Measurements from ENCODE around the gene ATG2B.

The ATG2B gene

DNA sequence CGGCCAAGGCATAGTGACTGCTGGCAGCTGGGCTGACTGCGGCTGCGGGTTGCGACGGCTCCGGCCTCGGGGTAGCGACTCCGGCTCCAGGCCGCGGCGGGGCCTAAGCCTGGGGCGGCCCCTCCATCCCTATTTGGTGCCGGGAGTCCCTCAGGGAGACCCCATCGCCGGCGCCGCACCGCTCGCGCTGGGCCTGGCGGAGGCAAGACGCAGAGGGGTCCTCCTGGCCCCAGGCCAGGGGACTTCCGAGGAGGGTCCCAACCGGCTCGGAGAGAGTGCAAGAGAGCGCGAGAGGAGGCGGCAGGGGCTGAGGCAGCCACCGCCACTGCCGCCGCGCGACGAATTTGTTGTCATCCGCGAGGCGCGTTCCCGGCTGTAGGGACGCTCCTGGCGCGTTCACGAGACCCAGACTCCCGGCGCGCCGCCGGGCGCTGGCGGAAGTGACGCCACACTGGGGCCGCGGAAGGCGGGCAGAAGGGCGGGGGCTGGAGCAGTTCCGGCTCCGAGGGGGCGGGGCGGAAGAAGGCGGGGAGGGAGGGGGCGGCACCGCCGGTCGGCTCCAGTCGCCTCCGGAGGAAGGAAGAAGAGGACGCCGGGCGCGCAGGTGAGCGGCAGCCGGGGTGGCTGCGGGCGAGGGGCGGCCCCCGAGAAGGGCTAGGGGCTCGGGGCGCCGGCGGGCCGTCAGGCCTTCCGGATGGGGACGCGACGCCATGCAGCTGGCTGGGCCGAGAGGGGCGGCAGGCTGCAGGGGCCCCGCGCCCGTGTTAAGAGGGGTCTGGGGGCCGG is at the start of gene ATG2B, which contains the start of gene GSKIP:
ATG2B (minus strand) TSS at position 377 of the 786 bp plus-strand sequence; CDS start at position 12, 365 bp downstream.
GSKIP (plus strand) TSS at position 562 of the 786 bp plus-strand sequence. CDS start 18,722 bp downstream, outside the sequence.
- peak; percentile 76 for DNase-seq

DNA sequence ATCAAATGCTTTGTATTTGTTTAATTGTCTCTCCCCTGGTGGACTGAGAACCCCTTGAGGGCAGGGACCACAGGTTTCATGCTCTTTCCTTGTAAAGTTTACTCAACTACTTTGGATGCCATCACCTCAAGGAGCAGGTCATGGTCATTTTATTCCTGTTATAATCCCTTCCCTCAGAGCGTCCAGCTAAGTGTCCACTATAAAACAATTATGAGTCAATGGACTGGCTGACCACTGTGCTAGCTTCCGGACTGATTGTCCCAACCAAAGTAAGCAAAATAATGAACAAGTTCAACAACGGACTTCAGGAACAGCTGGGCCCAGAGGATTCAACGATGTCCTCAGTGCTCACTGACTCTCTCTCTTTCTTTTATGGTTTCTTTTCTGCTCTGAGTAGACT is 47.0 kb upstream of the ATG2B start:
- no peak for DNase-seq

GRCh38 chr14:96409701-96410100 is 46.6 kb upstream of the ATG2B start:
- DNase-seq = no peak

DNA sequence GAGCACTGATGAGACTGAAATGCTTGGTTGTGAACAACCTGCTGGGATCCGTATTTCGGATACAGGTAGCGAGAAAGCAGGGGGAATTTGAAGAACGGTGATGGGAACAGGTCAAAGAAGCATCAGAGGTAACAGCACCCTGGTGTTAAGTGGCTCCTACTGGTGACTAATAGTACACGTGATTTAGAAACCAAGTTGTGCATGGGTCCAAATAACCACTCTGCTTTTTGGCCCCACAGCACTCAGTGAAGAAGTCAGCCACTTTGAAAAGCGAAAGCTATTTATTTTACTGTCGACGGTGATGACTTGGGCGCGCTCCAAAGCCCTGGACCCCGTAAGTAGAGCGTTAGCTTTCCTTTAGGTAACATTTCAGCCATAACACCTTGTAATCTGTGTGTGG is 45.5 kb upstream of the ATG2B start:
- DNase-seq = no peak

GRCh38 chr14:96407935-96408570 is 44.9 kb upstream of the ATG2B start:
- no peak for DNase-seq

- DNase-seq = no peak
Measured at GRCh38 chr14:96405677-96406076, 42.5 kb upstream of the ATG2B start.

- DNase-seq = no peak
Measured at GRCh38 chr14:96403409-96403808, 40.3 kb upstream of the ATG2B start.

DNA sequence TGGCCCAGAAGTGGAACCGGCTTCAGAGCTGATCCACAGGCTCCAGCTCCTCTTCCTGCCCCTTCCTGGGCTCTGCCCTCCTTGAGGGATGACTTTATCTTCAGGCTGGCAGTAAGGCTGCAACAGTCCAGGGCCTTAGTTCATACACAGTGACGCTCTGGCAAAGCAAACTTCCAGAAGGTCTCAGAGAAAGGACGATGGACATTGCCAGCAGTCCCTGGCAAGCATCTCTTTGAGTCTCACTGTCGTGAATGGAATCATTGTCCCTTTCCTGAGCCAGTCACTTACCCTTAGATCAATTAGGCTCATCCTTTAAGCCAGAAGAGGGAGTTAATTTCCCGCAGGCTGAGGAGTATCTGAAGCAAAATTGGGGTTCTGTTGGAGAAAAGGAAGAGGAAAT is 37.4 kb upstream of the ATG2B start:
- no peak for DNase-seq

- no peak for DNase-seq
Measured at GRCh38 chr14:96399405-96399804, 36.3 kb upstream of the ATG2B start.

GRCh38 chr14:96398921-96399320 is 35.8 kb upstream of the ATG2B start:
- DNase-seq = no peak

DNA sequence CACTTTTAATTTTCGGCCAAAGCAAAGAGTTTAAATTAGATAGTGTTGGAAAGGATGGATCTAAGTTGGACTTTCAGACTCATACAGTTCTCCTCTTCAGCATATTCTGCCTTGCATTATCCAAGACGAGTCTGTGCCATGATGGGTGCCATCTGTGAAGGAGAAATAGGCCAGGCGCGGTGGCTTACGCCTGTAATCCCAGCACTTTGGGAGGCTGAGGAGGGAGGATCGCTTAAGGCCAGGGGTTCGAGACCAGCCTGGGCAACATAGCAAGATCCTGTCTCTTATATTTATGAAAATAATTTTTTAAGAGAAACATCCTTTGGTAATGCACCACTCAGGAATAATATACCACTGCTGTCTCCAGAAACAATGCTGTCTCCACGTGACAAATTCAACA is 35.3 kb upstream of the ATG2B start:
- no peak for DNase-seq

DNA sequence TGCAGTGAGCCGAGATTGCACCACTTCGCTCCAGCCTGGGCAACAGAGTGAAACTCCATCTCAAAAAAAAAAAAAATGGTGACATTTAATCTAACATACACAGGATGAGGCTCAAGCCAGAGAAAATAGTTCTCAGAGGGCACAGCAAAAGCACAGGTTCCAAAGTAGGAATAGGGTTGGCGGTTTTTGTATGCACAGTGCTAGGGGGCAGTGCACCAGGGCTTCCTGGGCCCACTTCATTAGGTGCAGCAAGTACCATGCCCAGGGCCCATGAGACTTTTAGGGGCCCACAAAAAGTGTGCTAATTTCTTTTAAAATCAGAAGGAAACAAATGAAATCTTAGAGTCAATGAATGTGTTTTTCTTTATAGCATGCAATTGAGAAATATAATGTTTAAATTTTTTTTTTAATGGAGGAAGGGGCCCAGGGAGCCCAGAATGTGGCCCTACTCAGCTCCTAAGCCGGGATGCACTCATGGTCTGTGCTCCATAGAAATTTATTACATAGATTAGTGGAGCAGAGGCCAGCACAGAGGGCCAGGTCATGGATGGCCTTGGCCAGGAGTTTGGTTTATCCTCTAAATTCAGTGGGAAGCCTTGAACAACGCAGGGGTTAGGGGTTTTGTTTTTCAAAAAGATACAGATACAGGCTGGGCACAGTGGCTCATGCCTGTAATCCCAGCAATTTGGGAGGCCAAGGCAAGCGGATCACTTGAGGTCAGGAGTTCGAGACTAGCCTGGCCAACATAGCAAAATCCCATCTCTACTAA is 31.1 kb upstream of the ATG2B start:
- no peak for DNase-seq

DNA sequence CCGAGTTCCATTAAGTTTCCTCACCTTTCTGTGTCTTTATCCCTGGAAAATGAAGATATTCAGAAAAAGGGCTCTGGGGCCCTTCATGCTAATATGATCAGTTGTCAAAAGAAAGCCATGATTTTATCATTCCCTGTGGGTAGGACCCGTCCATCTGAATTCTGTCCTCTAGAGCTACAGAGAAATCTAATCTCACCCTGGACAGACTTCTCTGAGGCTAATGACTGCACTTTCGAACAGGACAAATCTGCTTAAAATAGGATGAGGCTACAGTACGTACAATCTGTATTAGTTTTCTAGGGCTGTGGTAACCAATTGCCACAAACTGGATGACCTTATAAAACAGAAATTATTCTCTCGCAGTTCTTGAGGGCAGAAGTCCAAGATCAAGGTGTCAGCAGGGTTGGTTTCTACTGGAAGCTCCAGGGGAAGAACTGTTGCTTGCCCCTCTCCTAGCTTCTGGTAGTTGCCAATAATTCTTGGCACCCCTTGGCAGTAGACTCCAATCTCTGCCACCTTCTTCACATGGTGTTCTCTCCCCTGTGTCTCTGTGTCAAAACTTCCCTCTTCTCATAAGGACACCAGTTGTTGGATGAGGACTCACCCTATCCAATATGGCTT is 30.0 kb upstream of the ATG2B start:
- no peak for DNase-seq

DNA sequence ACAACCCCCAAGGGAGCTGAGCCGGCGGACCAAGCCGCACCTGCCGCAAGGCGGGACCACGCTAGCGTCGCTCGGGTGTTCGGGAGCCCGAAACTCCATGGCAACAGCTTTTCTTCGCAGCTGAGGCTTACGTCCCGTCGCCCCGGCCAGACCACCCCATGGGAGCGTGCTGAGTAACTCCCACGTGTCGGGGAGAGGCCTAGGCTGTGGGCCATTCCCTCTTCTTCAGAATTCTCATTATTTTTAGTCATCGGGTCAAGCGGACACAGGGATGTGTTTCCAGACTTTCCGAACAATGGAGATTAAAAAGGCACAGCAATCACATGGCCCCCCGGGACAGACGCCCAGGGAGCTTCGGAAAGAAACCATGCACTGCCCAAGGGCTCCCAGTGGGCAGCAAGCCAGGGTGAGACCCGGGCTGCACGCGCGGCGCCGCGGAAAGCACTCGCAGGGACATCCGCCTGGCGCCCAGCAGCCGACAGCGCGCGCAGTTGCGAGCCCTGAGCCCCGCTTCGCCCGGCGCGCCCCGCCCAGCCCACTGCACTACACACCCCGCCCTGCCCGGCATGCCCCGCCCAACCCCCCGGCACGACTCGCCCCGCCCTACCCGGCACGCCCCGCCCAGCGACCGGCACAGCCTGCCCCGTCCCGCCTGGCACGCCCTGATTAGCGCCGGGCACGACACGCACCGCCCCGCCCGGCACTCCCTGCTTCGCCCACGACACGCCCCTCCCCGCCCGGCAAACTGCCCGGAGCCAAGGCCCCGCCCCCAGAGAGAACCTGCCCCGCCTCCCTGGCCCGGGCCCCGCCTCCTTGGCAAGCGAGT is 28.4 kb upstream of the ATG2B start:
- DNase-seq = peak; percentile 90

DNA sequence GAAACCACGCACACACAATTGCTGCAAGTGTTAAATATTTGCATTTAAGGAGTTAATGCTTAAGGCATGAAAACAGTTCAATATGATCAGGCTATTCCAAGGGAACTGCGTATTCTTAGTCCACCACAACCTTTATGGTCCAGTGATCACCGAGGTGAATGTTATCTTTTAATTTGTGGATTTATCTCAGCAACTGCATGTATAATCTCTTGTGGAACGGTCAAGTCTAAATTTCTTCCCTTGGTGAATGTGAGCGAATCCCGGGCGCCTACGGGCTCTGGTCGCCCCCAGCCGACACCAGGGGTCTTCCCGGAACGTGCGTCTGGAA is 27.8 kb upstream of the ATG2B start:
- DNase-seq = peak; percentile 47

- DNase-seq = no peak
Measured at GRCh38 chr14:96385385-96385784, 22.2 kb upstream of the ATG2B start.

DNA sequence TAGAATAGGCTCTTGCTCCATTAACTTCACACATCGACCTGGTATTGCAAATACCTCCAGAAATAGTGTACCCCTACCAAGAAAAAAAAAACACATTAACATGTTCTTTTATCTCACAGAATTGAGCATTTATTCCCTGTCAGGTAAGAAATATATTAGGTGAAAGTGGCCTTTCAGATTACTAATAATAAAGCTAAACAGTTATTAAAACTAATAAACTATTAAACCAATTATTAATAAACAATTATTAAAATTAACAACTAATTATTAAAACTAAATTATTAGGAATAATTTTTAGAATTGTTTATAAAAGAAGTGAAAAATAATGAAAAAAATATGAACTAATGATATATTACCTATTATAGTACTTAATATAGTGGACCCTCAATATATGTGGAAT is 21.6 kb upstream of the ATG2B start:
- DNase-seq = no peak

DNA sequence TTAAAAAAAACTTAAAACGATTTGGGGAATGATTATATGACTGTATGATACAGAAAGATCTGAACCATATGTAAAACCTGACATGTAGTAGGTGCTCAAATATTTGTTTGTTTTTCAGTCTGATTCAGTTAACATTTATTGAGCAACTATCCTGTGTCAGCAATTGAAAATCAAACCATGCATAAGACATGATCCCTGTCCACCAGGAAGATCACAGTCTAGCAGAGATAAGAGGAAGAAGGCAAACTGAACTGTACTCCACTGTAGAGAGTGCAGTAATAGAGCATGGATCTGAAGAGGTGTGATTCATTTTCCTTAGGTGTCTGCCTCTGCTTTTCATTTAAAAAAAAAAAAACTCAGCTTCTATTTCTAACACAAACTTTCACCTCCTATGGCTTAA is 20.9 kb upstream of the ATG2B start:
- no peak for DNase-seq

- no peak for DNase-seq
Measured at GRCh38 chr14:96383445-96383844, 20.3 kb upstream of the ATG2B start.

DNA sequence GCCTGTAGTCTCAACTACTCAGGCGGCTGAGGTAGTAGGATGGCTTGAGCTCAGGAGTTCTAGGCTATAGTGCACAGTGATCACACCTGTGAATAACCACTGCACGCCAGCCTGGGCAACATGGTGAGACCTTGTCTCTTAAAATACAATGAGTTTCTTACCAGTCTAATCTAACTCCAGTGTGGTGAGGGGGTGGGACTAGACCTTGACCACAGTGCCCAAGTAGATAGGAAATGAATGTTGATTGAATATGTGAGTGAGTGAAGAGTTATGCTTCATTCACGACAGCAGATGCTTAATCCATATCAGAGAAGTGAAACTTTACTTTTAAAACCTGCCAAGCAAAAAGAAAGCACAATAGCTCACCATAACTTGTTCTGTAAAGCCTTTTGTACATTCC is 17.6 kb upstream of the ATG2B start:
- no peak for DNase-seq

DNA sequence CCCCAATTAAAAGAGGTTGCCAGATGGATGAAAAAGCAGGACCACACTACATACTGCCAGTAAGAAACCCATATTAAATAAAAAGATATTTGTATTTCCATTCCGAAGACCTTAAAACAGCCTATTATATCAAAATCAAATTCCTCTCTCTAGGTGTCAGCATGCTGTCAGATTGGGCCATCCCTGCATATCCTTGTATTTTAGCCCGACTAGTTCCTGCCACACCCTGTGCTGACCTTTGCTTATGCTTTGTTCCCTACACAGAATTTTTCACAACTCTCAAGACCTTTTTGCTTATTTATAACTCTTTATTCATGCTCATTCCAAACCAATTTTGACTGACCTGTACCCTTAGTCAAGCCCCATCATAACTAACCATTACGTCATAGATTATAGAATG is 13.0 kb upstream of the ATG2B start:
- no peak for DNase-seq

- DNase-seq = no peak
Measured at GRCh38 chr14:96373538-96373937, 10.4 kb upstream of the ATG2B start.

GRCh38 chr14:96370528-96370927 is 7.4 kb upstream of the ATG2B start:
- DNase-seq = no peak

Measured in NCI-H526 treated with DMSO at 0.1 percent for 48 hours (cell line).